Stimulated activated naive CD8-positive, alpha-beta T cell treated with anti-CD3 and anti-CD28 coated beads, Interleukin-15, Interleukin-2, amounts not matched to agents 100 ng/mL and 50 ng/mL, for 24 hours (primary cell): ENCODE results near the gene ITGA5.
A peak's percentile ranks its signal among the peaks of the same experiment; 100 is the strongest.

ENCODE experiments used
- H3K27ac Mint-ChIP-seq: one replicate; pipeline ENCODE4 v1.8.0; 2021; ENCODE audit warnings: mild to moderate bottlenecking, mixed read lengths
- H3K27me3 Mint-ChIP-seq: one replicate; pipeline ENCODE4 v1.8.0; 2021; ENCODE audit warnings: mixed read lengths
- H3K36me3 Mint-ChIP-seq: one replicate; pipeline ENCODE4 v1.8.0; 2021; ENCODE audit warnings: low read depth, mixed read lengths
- H3K4me1 Mint-ChIP-seq: one replicate; pipeline ENCODE4 v1.8.0; 2021; ENCODE audit warnings: low read depth, mixed read lengths
- H3K4me3 Mint-ChIP-seq: one replicate; pipeline ENCODE4 v1.8.0; 2021; ENCODE audit warnings: mild to moderate bottlenecking, mixed read lengths
- H3K9me3 Mint-ChIP-seq: one replicate; pipeline ENCODE4 v1.8.0; 2021; ENCODE audit warnings: mixed read lengths

ITGA5 gene

GRCh38 chr12:54390668-54391551, 28.2 kb downstream of the ITGA5 start:
- H3K4me3 Mint-ChIP-seq = peak overlapping the region; percentile 62
- peaks cover 30% of the 10 kb centered on the region for H3K4me1 Mint-ChIP-seq
- no peaks in the 10 kb centered on the region for H3K27me3 Mint-ChIP-seq
- no peaks in the 10 kb centered on the region for H3K9me3 Mint-ChIP-seq
- H3K36me3 Mint-ChIP-seq = peaks cover 4% of the 10 kb centered on the region
- no peak overlapping the region for H3K27ac Mint-ChIP-seq

- no peak overlapping the region for H3K27ac Mint-ChIP-seq
- peak overlapping the region; percentile 15 for H3K4me3 Mint-ChIP-seq
Observed at GRCh38 chr12:54390176-54390667, 28.8 kb downstream of the ITGA5 start.

GRCh38 chr12:54389607-54390175, 29.4 kb downstream of the ITGA5 start:
- no peak overlapping the region for H3K27ac Mint-ChIP-seq

More at GRCh38 chr12:54390176-54390667, 28.8 kb downstream of the ITGA5 start:
- Mint-ChIP-seq H3K36me3 (peaks cover 4% of the 10 kb centered on the region), H3K27me3 (no peaks in the 10 kb centered on the region), H3K9me3 (no peaks in the 10 kb centered on the region), H3K4me1 (peaks cover 31% of the 10 kb centered on the region)

GRCh38 chr12:54389134-54389508, 29.9 kb downstream of the ITGA5 start:
- Mint-ChIP-seq H3K4me1 (peaks cover 35% of the 10 kb centered on the region), H3K27me3 (no peaks in the 10 kb centered on the region), H3K9me3 (no peaks in the 10 kb centered on the region), H3K27ac (no peak overlapping the region), H3K36me3 (no peaks in the 10 kb centered on the region), H3K4me3 (no peak overlapping the region)

More at GRCh38 chr12:54389607-54390175, 29.4 kb downstream of the ITGA5 start:
- Mint-ChIP-seq H3K9me3 (no peaks in the 10 kb centered on the region), H3K4me3 (peak overlapping the region; percentile 15), H3K36me3 (peaks cover 4% of the 10 kb centered on the region), H3K27me3 (no peaks in the 10 kb centered on the region), H3K4me1 (peaks cover 36% of the 10 kb centered on the region)

- no peaks in the 10 kb centered on the region for H3K36me3 Mint-ChIP-seq
- H3K4me3 Mint-ChIP-seq = no peak overlapping the region
- H3K9me3 Mint-ChIP-seq = no peaks in the 10 kb centered on the region
- H3K27me3 Mint-ChIP-seq = no peaks in the 10 kb centered on the region
- peaks cover 34% of the 10 kb centered on the region for H3K4me1 Mint-ChIP-seq
- no peak overlapping the region for H3K27ac Mint-ChIP-seq
Observed at GRCh38 chr12:54388237-54389133, 30.6 kb downstream of the ITGA5 start.

- Mint-ChIP-seq H3K36me3 (no peaks in the 10 kb centered on the region), H3K9me3 (no peaks in the 10 kb centered on the region), H3K4me3 (no peak overlapping the region), H3K4me1 (peaks cover 41% of the 10 kb centered on the region), H3K27me3 (no peaks in the 10 kb centered on the region), H3K27ac (no peak overlapping the region)
Observed at GRCh38 chr12:54387114-54387467, 32.0 kb downstream of the ITGA5 start.

GRCh38 chr12:54386403-54387113, 32.5 kb downstream of the ITGA5 start:
- H3K4me1 Mint-ChIP-seq = peaks cover 37% of the 10 kb centered on the region
- no peak overlapping the region for H3K4me3 Mint-ChIP-seq
- no peaks in the 10 kb centered on the region for H3K36me3 Mint-ChIP-seq
- H3K27ac Mint-ChIP-seq = no peak overlapping the region
- H3K9me3 Mint-ChIP-seq = no peaks in the 10 kb centered on the region
- no peaks in the 10 kb centered on the region for H3K27me3 Mint-ChIP-seq

GRCh38 chr12:54385251-54385914, 33.7 kb downstream of the ITGA5 start:
- Mint-ChIP-seq H3K9me3 (no peaks in the 10 kb centered on the region), H3K36me3 (no peaks in the 10 kb centered on the region), H3K27me3 (no peaks in the 10 kb centered on the region), H3K4me3 (no peak overlapping the region), H3K27ac (no peak overlapping the region), H3K4me1 (peaks cover 36% of the 10 kb centered on the region)

- Mint-ChIP-seq H3K27me3 (no peaks in the 10 kb centered on the region), H3K4me1 (peaks cover 32% of the 10 kb centered on the region), H3K27ac (no peak within 1 kb of the TSS), H3K9me3 (no peaks in the 10 kb centered on the region), H3K36me3 (no peaks in the 10 kb centered on the region), H3K4me3 (no peak within 1 kb of the TSS)
Observed at GRCh38 chr12:54384591-54385041, 34.5 kb downstream of the ITGA5 start, which contains the start of gene ZNF385A. ZNF385A (minus strand) TSS chr12:54384733; CDS start chr12:54384514, 219 bp downstream.

- Mint-ChIP-seq H3K36me3 (no peaks in the 10 kb centered on the region), H3K27me3 (no peaks in the 10 kb centered on the region), H3K4me3 (no peak overlapping the region), H3K4me1 (peaks cover 35% of the 10 kb centered on the region), H3K27ac (peak overlapping the region; percentile 34), H3K9me3 (no peaks in the 10 kb centered on the region)
Observed at GRCh38 chr12:54383041-54383609, 35.9 kb downstream of the ITGA5 start.

GRCh38 chr12:54381136-54381535, 37.9 kb downstream of the ITGA5 start:
- H3K27me3 Mint-ChIP-seq = no peaks in the 10 kb centered on the region
- H3K36me3 Mint-ChIP-seq = no peaks in the 10 kb centered on the region
- H3K4me1 Mint-ChIP-seq = peaks cover 28% of the 10 kb centered on the region
- H3K27ac Mint-ChIP-seq = no peak overlapping the region
- no peak overlapping the region for H3K4me3 Mint-ChIP-seq
- no peaks in the 10 kb centered on the region for H3K9me3 Mint-ChIP-seq

- no peaks in the 10 kb centered on the region for H3K27me3 Mint-ChIP-seq
- no peaks in the 10 kb centered on the region for H3K9me3 Mint-ChIP-seq
- H3K27ac Mint-ChIP-seq = no peak overlapping the region
- H3K4me1 Mint-ChIP-seq = peaks cover 19% of the 10 kb centered on the region
- peak overlapping the region; percentile 38 for H3K4me3 Mint-ChIP-seq
- no peaks in the 10 kb centered on the region for H3K36me3 Mint-ChIP-seq
Observed at GRCh38 chr12:54379398-54380201, 39.5 kb downstream of the ITGA5 start.
